ENCODE results near the gene ASXL1. TPM values are rescaled to one million over a fixed set of nuclear protein-coding genes. Genes with fewer than 3 reads are reported as not detected.

Gene ASXL1
- total RNA-seq, 1 donor from 2014 or later: 25.0 TPM

GRCh38 chr20:32444474-32445220 lies 86.5 kb downstream of the ASXL1 start:
- DNase-seq: no peak
- TF ChIP-seq, protein P1, sequence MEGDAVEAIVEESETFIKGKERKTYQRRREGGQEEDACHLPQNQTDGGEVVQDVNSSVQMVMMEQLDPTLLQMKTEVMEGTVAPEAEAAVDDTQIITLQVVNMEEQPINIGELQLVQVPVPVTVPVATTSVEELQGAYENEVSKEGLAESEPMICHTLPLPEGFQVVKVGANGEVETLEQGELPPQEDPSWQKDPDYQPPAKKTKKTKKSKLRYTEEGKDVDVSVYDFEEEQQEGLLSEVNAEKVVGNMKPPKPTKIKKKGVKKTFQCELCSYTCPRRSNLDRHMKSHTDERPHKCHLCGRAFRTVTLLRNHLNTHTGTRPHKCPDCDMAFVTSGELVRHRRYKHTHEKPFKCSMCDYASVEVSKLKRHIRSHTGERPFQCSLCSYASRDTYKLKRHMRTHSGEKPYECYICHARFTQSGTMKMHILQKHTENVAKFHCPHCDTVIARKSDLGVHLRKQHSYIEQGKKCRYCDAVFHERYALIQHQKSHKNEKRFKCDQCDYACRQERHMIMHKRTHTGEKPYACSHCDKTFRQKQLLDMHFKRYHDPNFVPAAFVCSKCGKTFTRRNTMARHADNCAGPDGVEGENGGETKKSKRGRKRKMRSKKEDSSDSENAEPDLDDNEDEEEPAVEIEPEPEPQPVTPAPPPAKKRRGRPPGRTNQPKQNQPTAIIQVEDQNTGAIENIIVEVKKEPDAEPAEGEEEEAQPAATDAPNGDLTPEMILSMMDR (IDR thresholded peaks at IDR 0.05; ENCODE audit: borderline replicate concordance): no peak
- intact Hi-C loops (cut with micrococcal nuclease): no loop called here
- Histone ChIP-seq H3K4me1 (peaks cover 43% of the 10 kb centered on the region), H3K27me3 (ENCODE audit: low read depth) (no peaks in the 10 kb centered on the region), H3K27ac (replicated peaks) (no peak overlapping the region), H3K4me3 (no peak overlapping the region), H3K9me3 (replicated peaks) (no peaks in the 10 kb centered on the region), H3K36me3 (peaks cover 15% of the 10 kb centered on the region)

DNA sequence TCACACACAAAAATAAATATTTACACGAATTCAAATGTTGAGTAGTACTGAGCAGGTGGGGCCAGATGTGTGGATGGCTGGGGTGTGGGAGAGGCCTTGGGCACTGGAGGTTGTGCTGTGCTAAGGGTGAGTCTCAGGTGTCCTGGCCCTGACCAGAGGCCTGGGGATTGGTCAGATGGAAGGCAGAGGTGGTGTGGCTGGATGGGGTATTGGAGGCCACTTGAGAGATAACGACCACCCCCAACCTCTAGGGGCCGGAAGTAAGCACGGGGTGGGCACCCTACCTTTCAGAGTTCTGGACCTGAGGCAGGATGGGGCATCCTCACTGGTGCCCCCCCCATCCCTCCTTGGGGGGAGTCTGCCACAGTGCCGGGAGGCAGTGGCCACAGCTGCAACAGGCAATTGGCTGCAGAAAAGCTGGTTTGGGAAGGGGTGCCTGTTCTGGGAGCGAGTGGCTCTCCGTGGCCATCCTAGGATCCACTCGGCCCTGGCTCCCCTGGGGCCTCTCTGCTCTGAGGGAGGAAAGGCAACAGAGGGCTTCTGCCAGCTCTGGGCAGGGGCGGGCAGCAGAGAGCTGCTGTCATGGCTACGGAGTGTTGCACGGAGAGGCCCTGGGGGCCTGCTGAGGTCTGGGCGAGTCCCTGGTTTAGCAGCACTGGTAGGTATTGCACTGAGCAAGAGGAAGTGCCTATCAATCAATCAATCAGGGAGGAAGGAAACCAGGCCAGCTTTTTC lies 87.6 kb downstream of the ASXL1 start:
- H3K27me3 ChIP-seq (ENCODE audit: low read depth): no peaks in the 10 kb centered on the region
- H3K36me3 ChIP-seq: peaks cover 14% of the 10 kb centered on the region
- intact Hi-C loops (cut with micrococcal nuclease): no loop called here
- H3K4me1 ChIP-seq: peaks cover 54% of the 10 kb centered on the region
- no peaks in the 10 kb centered on the region for H3K9me3 ChIP-seq (replicated peaks)
- H3K4me3 ChIP-seq: no peak overlapping the region
- TF ChIP-seq, protein P1 (IDR thresholded peaks at IDR 0.05; ENCODE audit: borderline replicate concordance): no peak
- no peak for DNase-seq
- peak overlapping the region; percentile 16 for H3K27ac ChIP-seq (replicated peaks)

- peaks cover 62% of the 10 kb centered on the region for H3K4me1 ChIP-seq
- TF ChIP-seq, protein P1 (IDR thresholded peaks at IDR 0.05; ENCODE audit: borderline replicate concordance): no peak
- no peak overlapping the region for H3K4me3 ChIP-seq
- no peaks in the 10 kb centered on the region for H3K9me3 ChIP-seq (replicated peaks)
- no peak for DNase-seq
- intact Hi-C loops (cut with micrococcal nuclease): no loop called here
- no peaks in the 10 kb centered on the region for H3K27me3 ChIP-seq (ENCODE audit: low read depth)
- H3K27ac ChIP-seq (replicated peaks): peak overlapping the region; percentile 16
- H3K36me3 ChIP-seq: peaks cover 13% of the 10 kb centered on the region
Observed at GRCh38 chr20:32446301-32447100, 88.4 kb downstream of the ASXL1 start.

GRCh38 chr20:32447136-32448027 lies 89.3 kb downstream of the ASXL1 start:
- Histone ChIP-seq H3K4me3 (no peak overlapping the region), H3K36me3 (peaks cover 17% of the 10 kb centered on the region), H3K27me3 (ENCODE audit: low read depth) (no peaks in the 10 kb centered on the region), H3K27ac (replicated peaks) (no peak overlapping the region), H3K4me1 (peaks cover 69% of the 10 kb centered on the region), H3K9me3 (replicated peaks) (no peaks in the 10 kb centered on the region)
- DNase-seq: no peak
- intact Hi-C loops (cut with micrococcal nuclease): no loop called here
- TF ChIP-seq, protein P1 (IDR thresholded peaks at IDR 0.05; ENCODE audit: borderline replicate concordance): no peak

All from left ventricle myocardium inferior (tissue), 1 donor.